Endothelial cell (in vitro differentiated cells): ENCODE results near the gene PRPF31. TPM values are rescaled to one million over a fixed set of nuclear protein-coding genes. Genes with fewer than 3 reads are reported as not detected.
A peak's percentile ranks its signal among the peaks of the same experiment; 100 is the strongest.

Source experiments
- DNase-seq: peaks from one replicate; pipeline ENCODE4 v3.0.0; 2021; ENCODE audit warnings: low spot score
- H3K27ac Mint-ChIP-seq: one replicate; pipeline ENCODE4 v1.8.0; 2021; ENCODE audit warnings: mixed read lengths, inconsistent platforms; ENCODE audit not compliant: unreplicated experiment
- H3K27me3 Mint-ChIP-seq: one replicate; pipeline ENCODE4 v1.8.0; 2021; ENCODE audit warnings: mild to moderate bottlenecking, moderate library complexity, mixed read lengths, inconsistent platforms; ENCODE audit not compliant: unreplicated experiment
- H3K36me3 Mint-ChIP-seq: one replicate; pipeline ENCODE4 v1.8.0; 2021; ENCODE audit warnings: mild to moderate bottlenecking, low read depth, mixed read lengths, inconsistent platforms; ENCODE audit not compliant: unreplicated experiment
- H3K4me1 Mint-ChIP-seq: one replicate; pipeline ENCODE4 v1.8.0; 2021; ENCODE audit warnings: mild to moderate bottlenecking, mixed read lengths, inconsistent platforms; ENCODE audit not compliant: unreplicated experiment
- H3K4me3 Mint-ChIP-seq: one replicate; pipeline ENCODE4 v1.8.0; 2021; ENCODE audit warnings: mild to moderate bottlenecking, mixed read lengths, inconsistent platforms; ENCODE audit not compliant: unreplicated experiment
- H3K9me3 Mint-ChIP-seq: one replicate; pipeline ENCODE4 v1.8.0; 2021; ENCODE audit warnings: mixed read lengths, inconsistent platforms; ENCODE audit not compliant: unreplicated experiment
- CTCF ChIP-seq: fragments of 200-600 bp; sonication (generic); IDR thresholded peaks from one replicate; pipeline ENCODE4 v1.5.0; 2021; ENCODE audit warnings: antibody characterized with exemption; ENCODE audit not compliant: unreplicated experiment
- total RNA-seq: library from RNA; stranded (reverse); fragmentation: NEBNext Ultra II Directional; extraction: Animal tissue kit (Norgen Biotek cat#: 25700); gene quantifications from one replicate; pipeline ENCODE4 v1.2.1, GENCODE V29; 2021; ENCODE audit not compliant: unreplicated experiment

PRPF31 gene
- total RNA-seq, 1 donor from 2014 or later, result 71.7 TPM

DNA sequence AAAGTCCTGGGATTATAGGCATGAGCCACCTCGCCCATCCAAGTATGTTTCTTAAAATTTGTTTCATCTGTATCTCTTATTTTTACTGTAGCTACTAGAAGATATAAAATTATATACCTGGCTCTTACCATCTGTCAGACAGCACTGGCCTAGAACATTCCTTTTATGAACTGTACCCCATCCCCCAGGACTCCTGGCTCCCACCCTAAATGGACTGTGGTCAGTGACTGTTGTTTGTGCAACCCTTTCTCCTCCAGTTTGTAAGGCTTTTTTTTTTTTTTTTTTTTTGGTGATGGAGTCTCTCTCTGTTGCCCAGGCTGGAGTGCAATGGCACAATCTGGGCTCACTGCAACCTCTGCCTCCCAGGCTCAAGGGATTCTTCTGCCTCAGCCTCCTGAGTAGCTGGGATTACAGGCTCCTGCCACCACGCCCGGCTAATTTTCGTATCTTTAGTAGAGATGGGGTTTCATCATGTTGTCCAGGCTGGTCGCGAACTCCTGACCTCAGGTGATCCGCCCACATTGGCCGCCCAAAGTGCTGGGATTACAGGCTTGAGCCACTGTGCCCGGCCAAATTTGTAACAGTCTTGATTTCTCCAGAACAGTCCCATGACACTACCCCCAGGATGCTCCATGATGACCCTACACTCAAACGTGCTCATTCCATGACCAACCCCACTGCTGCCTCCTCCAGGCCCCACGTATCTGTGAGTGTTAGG lies 10.4 kb upstream of the PRPF31 start:
- Mint-ChIP-seq H3K27me3 (peaks cover 9% of the 10 kb centered on the region), H3K36me3 (peaks cover 23% of the 10 kb centered on the region), H3K9me3 (no peaks in the 10 kb centered on the region), H3K4me3 (peak overlapping the region; percentile 4), H3K27ac (no peak overlapping the region), H3K4me1 (peaks cover 8% of the 10 kb centered on the region)
- no peak for TF ChIP-seq CTCF
- no peak for DNase-seq

GRCh38 chr19:54105796-54106195 lies 9.8 kb upstream of the PRPF31 start:
- Mint-ChIP-seq H3K4me3 (peak overlapping the region; percentile 4), H3K36me3 (peaks cover 28% of the 10 kb centered on the region), H3K27me3 (peaks cover 11% of the 10 kb centered on the region), H3K9me3 (no peaks in the 10 kb centered on the region), H3K4me1 (peaks cover 9% of the 10 kb centered on the region), H3K27ac (no peak overlapping the region)
- TF ChIP-seq CTCF, result no peak
- DNase-seq, result no peak

- no peaks in the 10 kb centered on the region for H3K9me3 Mint-ChIP-seq
- no peak overlapping the region for H3K27ac Mint-ChIP-seq
- no peak for TF ChIP-seq CTCF
- DNase-seq, result no peak
- H3K4me3 Mint-ChIP-seq, result peak overlapping the region; percentile 28
- H3K27me3 Mint-ChIP-seq, result peaks cover 11% of the 10 kb centered on the region
- peaks cover 31% of the 10 kb centered on the region for H3K36me3 Mint-ChIP-seq
- peaks cover 11% of the 10 kb centered on the region for H3K4me1 Mint-ChIP-seq
Measured at GRCh38 chr19:54106716-54107115, 8.8 kb upstream of the PRPF31 start.

DNA sequence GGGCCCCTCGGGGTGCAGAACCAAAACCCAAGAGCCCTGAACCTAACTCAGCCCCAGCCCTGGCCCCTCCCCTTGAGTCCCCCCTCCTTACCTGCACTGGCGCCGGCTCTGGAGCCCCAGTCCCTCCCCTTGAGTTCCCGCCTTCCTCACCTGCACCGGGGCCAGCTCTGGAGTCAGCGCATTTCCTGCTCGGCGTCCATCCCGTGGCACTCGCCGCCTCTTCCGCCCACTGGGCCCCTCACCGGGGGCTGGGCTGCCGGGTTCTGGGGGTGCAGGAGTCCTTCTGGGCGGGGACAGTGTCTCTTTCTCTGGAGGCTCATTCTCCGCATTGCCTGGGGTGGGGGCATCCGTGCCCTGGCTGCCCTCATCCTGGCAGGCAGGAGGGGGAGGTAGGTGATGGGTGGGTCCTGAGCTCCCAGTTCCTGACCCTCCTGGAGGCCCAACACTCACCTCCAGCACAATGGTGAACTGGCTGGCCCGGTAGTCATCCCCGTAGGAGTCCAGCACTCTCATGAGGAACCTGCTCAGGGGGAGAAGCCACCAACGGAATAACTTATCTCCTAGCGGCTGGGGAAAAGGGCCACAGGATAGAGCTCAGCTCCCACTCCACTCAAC lies 7.6 kb upstream of the PRPF31 start:
- Mint-ChIP-seq H3K36me3 (peaks cover 33% of the 10 kb centered on the region), H3K9me3 (no peaks in the 10 kb centered on the region), H3K4me3 (no peak overlapping the region), H3K27me3 (peaks cover 12% of the 10 kb centered on the region), H3K27ac (peak overlapping the region; percentile 73), H3K4me1 (peaks cover 7% of the 10 kb centered on the region)
- DNase-seq, result no peak
- TF ChIP-seq CTCF, result no peak

GRCh38 chr19:54108496-54108895 lies 7.1 kb upstream of the PRPF31 start:
- TF ChIP-seq CTCF, result no peak
- no peak for DNase-seq
- peaks cover 33% of the 10 kb centered on the region for H3K36me3 Mint-ChIP-seq
- peak overlapping the region; percentile 42 for H3K4me3 Mint-ChIP-seq
- peaks cover 12% of the 10 kb centered on the region for H3K27me3 Mint-ChIP-seq
- H3K27ac Mint-ChIP-seq, result no peak overlapping the region
- peaks cover 3% of the 10 kb centered on the region for H3K4me1 Mint-ChIP-seq
- H3K9me3 Mint-ChIP-seq, result no peaks in the 10 kb centered on the region
